HepG2 (cell line): Measurements from ENCODE around the gene MEDAG. TPM values are rescaled to one million over a fixed set of nuclear protein-coding genes. Genes with fewer than 3 reads are reported as not detected.

Source experiments
- CBFB ChIP-seq: sonication (generic); formaldehyde crosslinking; IDR thresholded peaks from 2 replicates; pipeline ENCODE4 v1.4.0; 2020; ENCODE audit warnings: missing genetic modification reagents
- EED ChIP-seq: sonication (generic); formaldehyde crosslinking; IDR thresholded peaks from 2 replicates; pipeline ENCODE4 v1.5.0; 2020; ENCODE audit warnings: mild to moderate bottlenecking, missing genetic modification reagents
- GATAD1 ChIP-seq: IDR thresholded peaks from 2 replicates; pipeline ENCODE4 v1.6.1; 2016; ENCODE audit warnings: missing genetic modification reagents, missing compliant biosample characterization
- GTF2F1 ChIP-seq: fragments of 150-350 bp; IDR thresholded peaks from 2 replicates; pipeline ENCODE4 v1.6.1; 2014; ENCODE audit warnings: low read length
- HNF4G ChIP-seq, 2 experiments: sonication (generic) in 1 of 2; formaldehyde crosslinking in 1 of 2; IDR thresholded peaks; 2 replicates each; pipeline versions ENCODE4 v1.4.0 to v1.6.1; 2011 to 2020; ENCODE audit warnings: borderline replicate concordance in 2 of 2, low read depth in 2 of 2, mild to moderate bottlenecking in 2 of 2, low read length in 1 of 2, missing genetic modification reagents in 1 of 2, moderate library complexity in 1 of 2
- HOXA3 ChIP-seq: sonication (generic); formaldehyde crosslinking; IDR thresholded peaks from 2 replicates; pipeline ENCODE4 v1.5.0; 2020; ENCODE audit warnings: missing genetic modification reagents
- MXI1 ChIP-seq: IDR thresholded peaks from 3 replicates; pipeline ENCODE4 v1.6.1; 2012; ENCODE audit warnings: low read depth, low read length, inconsistent platforms, borderline replicate concordance
- NONO ChIP-seq, 2 experiments: fragments of 450-650 bp in 1 of 2; sonication (generic) in 1 of 2; formaldehyde crosslinking in 1 of 2; IDR thresholded peaks in 1 of 2; conservative IDR thresholded peaks in 1 of 2; 2 replicates each; pipeline versions ENCODE4 v1.6.1 to v1.8.0; 2017 to 2022; ENCODE audit warnings: mild to moderate bottlenecking in 1 of 2, missing genetic modification reagents in 1 of 2, moderate library complexity in 1 of 2
- SRSF9 ChIP-seq: fragments of 200-400 bp; formaldehyde crosslinking; IDR thresholded peaks from 2 replicates; pipeline ENCODE4 v1.6.1; 2018; ENCODE audit warnings: borderline replicate concordance, mild to moderate bottlenecking, low read depth, low read length; ENCODE audit not compliant: insufficient read depth, poor library complexity, severe bottlenecking
- SYNCRIP ChIP-seq: fragments of 200-400 bp; formaldehyde crosslinking; IDR thresholded peaks from 2 replicates; pipeline ENCODE4 v1.6.1; 2018; ENCODE audit warnings: mild to moderate bottlenecking, low read depth, low read length; ENCODE audit not compliant: insufficient read depth
- ZFP82 ChIP-seq: sonication (generic); formaldehyde crosslinking; IDR thresholded peaks from 2 replicates; pipeline ENCODE4 v1.5.1; 2020; ENCODE audit warnings: mild to moderate bottlenecking, missing genetic modification reagents, borderline replicate concordance
- ZNF256 ChIP-seq: sonication (generic); formaldehyde crosslinking; conservative IDR thresholded peaks from 2 replicates; pipeline ENCODE4 v1.4.0; 2020; ENCODE audit warnings: missing genetic modification reagents
- ZNF343 ChIP-seq: sonication (generic); formaldehyde crosslinking; IDR thresholded peaks from 2 replicates; pipeline ENCODE4 v1.4.0; 2020; ENCODE audit warnings: mild to moderate bottlenecking, missing genetic modification reagents
- ZNF549 ChIP-seq: sonication (generic); formaldehyde crosslinking; IDR thresholded peaks from 2 replicates; pipeline ENCODE4 v1.5.0; 2020; ENCODE audit warnings: missing genetic modification reagents
- ZNF614 ChIP-seq: IDR thresholded peaks from 2 replicates; pipeline ENCODE4 v1.6.1; 2018; ENCODE audit warnings: missing biosample characterization, missing genetic modification reagents, inconsistent platforms, borderline replicate concordance
- polyA plus RNA-seq, 8 experiments: library from polyadenylated mRNA; depleted of rRNA in 3 of 8; stranded (reverse) in 7 of 8; unstranded in 1 of 8; fragments of >200 nt; fragmentation: Illumina TruSeq in 4 of 8; extraction: Trizol in 4 of 8; gene quantifications; 2 replicates each; pipeline versions ENCODE4 v1.2.1 to v1.2.3, GENCODE V29; 2011 to 2016; ENCODE audit warnings: low read depth in 4 of 8, missing spikeins in 1 of 8, mixed read lengths in 1 of 8; ENCODE audit not compliant: insufficient read depth in 1 of 8
- total RNA-seq, 5 experiments: library from RNA; depleted of rRNA; stranded (reverse); fragments of >200 nt; fragmentation: Illumina TruSeq; extraction: Trizol; gene quantifications; 2 replicates each; pipeline ENCODE4 v1.2.3, GENCODE V29; 2016; ENCODE audit warnings: low read depth in 1 of 5
- TF ChIP-seq, protein P1 (sequence below): sonication (generic); formaldehyde crosslinking; IDR thresholded peaks from 2 replicates; pipeline ENCODE4 v1.5.0; 2020; ENCODE audit warnings: mild to moderate bottlenecking, missing genetic modification reagents
- TF ChIP-seq, protein P2 (sequence below): sonication (generic); formaldehyde crosslinking; IDR thresholded peaks from 2 replicates; pipeline ENCODE4 v1.5.1; 2020; ENCODE audit warnings: missing genetic modification reagents, mild to moderate bottlenecking, borderline replicate concordance
- TF ChIP-seq, protein P3 (sequence below): sonication (generic); formaldehyde crosslinking; conservative IDR thresholded peaks from 2 replicates; pipeline ENCODE4 v1.4.0; 2020; ENCODE audit warnings: missing genetic modification reagents
- TF ChIP-seq, protein P4 (sequence below): sonication (generic); formaldehyde crosslinking; IDR thresholded peaks from 2 replicates; pipeline ENCODE4 v1.9.0; 2021; ENCODE audit warnings: missing genetic modification reagents, borderline replicate concordance
- TF ChIP-seq, protein P5 (sequence below): IDR thresholded peaks from 2 replicates; pipeline ENCODE4 v1.6.1; 2012; ENCODE audit warnings: low read depth, low read length, improper control_type of control experiment

Gene MEDAG
- total and polyA plus RNA-seq, 2 of the 13 experiments (the other 11 are each of a cell fraction or from before 2014, with no cell fraction given): not detected

DNA sequence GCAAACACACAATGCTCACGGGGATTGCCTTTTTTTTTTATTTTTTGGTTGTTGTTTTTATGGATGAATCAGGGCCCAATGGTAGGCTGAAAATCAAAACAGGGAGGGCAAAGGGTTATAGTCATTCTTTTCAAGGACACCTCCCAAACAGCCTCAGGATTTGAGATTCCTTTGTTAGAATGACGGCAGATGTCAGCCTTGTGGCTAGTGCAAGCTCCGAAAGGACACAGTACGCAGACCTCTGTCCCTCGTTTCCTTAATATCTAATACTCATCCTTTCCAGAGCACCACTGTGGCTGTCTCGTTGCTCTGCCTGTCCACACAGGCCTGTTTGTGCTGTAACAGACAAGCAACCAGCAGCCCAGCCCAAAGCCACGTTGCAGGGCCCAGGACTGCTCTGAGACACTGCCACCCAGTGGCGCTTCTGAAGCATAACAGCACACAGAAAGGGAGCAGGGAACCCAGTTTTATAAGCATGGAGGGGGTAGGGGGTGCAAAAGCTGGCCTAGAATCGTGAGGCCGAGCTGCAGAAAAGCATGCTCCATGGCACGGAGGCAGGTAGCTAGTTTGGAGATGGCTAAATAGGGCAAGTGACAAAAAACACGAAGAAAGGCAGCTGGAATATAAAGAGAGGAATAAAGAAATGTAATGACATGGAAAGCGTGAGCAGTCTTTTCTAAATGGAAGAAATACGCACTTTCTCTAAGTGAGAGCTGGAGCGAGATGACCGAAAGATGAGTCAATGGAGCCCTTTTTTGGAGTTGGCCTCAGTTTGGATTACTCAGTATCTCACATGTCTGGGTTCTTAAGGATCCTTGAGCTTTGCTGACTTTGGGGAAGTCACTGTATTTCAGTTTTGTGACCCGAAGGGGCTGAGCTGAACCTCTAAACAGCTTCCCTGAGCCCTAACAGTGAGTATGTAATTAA is 40.7 kb upstream of the MEDAG start (continued):
- TF ChIP-seq, protein P1, sequence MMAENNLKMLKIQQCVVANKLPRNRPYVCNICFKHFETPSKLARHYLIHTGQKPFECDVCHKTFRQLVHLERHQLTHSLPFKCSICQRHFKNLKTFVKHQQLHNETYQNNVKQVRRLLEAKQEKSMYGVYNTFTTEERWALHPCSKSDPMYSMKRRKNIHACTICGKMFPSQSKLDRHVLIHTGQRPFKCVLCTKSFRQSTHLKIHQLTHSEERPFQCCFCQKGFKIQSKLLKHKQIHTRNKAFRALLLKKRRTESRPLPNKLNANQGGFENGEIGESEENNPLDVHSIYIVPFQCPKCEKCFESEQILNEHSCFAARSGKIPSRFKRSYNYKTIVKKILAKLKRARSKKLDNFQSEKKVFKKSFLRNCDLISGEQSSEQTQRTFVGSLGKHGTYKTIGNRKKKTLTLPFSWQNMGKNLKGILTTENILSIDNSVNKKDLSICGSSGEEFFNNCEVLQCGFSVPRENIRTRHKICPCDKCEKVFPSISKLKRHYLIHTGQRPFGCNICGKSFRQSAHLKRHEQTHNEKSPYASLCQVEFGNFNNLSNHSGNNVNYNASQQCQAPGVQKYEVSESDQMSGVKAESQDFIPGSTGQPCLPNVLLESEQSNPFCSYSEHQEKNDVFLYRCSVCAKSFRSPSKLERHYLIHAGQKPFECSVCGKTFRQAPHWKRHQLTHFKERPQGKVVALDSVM (CRISPR knock-in tag): no peak
- TF ChIP-seq, protein P2, sequence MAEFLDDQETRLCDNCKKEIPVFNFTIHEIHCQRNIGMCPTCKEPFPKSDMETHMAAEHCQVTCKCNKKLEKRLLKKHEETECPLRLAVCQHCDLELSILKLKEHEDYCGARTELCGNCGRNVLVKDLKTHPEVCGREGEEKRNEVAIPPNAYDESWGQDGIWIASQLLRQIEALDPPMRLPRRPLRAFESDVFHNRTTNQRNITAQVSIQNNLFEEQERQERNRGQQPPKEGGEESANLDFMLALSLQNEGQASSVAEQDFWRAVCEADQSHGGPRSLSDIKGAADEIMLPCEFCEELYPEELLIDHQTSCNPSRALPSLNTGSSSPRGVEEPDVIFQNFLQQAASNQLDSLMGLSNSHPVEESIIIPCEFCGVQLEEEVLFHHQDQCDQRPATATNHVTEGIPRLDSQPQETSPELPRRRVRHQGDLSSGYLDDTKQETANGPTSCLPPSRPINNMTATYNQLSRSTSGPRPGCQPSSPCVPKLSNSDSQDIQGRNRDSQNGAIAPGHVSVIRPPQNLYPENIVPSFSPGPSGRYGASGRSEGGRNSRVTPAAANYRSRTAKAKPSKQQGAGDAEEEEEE (CRISPR knock-in tag): no peak
- TF ChIP-seq SYNCRIP (no peak), NONO (IDR thresholded peaks at IDR 0.05) (no peak), NONO (CRISPR knock-in tag; conservative IDR thresholded peaks at IDR 0.05) (0 out of 2 replicates have a peak, but pooled peaks have one; percentile 36), ZNF614 (CRISPR knock-in tag) (peak; percentile 60; the same call in 1 of the 2 replicates), HOXA3 (no peak), ZFP82 (no peak), GATAD1 (0 out of 2 replicates have a peak, but pooled peaks have one; percentile 49), MXI1 (no peak), CBFB (no peak), ZNF256 (CRISPR knock-in tag) (no peak), ZNF549 (no peak), EED (CRISPR knock-in tag) (no peak), SRSF9 (no peak), ZNF343 (CRISPR knock-in tag) (no peak), HNF4G (IDR thresholded peaks at IDR 0.05; ENCODE audit: borderline replicate concordance, low read depth, low read length) (no peak), HNF4G (CRISPR knock-in tag; IDR thresholded peaks at IDR 0.05; ENCODE audit: borderline replicate concordance, low read depth) (peak; percentile 57; the same call in 1 of the 2 replicates), GTF2F1 (no peak)
- TF ChIP-seq, protein P3, sequence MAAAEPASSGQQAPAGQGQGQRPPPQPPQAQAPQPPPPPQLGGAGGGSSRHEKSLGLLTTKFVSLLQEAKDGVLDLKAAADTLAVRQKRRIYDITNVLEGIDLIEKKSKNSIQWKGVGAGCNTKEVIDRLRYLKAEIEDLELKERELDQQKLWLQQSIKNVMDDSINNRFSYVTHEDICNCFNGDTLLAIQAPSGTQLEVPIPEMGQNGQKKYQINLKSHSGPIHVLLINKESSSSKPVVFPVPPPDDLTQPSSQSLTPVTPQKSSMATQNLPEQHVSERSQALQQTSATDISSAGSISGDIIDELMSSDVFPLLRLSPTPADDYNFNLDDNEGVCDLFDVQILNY (CRISPR knock-in tag): no peak
- TF ChIP-seq, protein P4, sequence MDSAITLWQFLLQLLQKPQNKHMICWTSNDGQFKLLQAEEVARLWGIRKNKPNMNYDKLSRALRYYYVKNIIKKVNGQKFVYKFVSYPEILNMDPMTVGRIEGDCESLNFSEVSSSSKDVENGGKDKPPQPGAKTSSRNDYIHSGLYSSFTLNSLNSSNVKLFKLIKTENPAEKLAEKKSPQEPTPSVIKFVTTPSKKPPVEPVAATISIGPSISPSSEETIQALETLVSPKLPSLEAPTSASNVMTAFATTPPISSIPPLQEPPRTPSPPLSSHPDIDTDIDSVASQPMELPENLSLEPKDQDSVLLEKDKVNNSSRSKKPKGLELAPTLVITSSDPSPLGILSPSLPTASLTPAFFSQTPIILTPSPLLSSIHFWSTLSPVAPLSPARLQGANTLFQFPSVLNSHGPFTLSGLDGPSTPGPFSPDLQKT (CRISPR knock-in tag): no peak
- TF ChIP-seq, protein P5, sequence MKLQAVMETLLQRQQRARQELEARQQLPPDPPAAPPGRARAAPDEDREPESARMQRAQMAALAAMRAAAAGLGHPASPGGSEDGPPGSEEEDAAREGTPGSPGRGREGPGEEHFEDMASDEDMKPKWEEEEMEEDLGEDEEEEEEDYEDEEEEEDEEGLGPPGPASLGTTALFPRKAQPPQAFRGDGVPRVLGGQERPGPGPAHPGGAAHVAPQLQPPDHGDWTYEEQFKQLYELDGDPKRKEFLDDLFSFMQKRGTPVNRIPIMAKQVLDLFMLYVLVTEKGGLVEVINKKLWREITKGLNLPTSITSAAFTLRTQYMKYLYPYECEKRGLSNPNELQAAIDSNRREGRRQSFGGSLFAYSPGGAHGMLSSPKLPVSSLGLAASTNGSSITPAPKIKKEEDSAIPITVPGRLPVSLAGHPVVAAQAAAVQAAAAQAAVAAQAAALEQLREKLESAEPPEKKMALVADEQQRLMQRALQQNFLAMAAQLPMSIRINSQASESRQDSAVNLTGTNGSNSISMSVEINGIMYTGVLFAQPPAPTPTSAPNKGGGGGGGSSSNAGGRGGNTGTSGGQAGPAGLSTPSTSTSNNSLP: no peak
